Glomerular endothelial cell (primary cell): Measurements from ENCODE around the gene TOX3. TPM values are rescaled to one million over a fixed set of nuclear protein-coding genes. Genes with fewer than 3 reads are reported as not detected.

Source experiments
- DNase-seq: peaks from one replicate; pipeline ENCODE4 v3.0.0-alpha.2; 2011; ENCODE audit warnings: low read depth, low spot score; ENCODE audit errors: extremely low read depth
- total RNA-seq: library from RNA; depleted of rRNA; stranded (reverse); fragments of >200 nt; gene quantifications from 2 replicates; pipeline ENCODE4 v1.2.3, GENCODE V29; 2015

Gene TOX3
- total RNA-seq, 1 donor from 2014 or later, result not detected

DNA sequence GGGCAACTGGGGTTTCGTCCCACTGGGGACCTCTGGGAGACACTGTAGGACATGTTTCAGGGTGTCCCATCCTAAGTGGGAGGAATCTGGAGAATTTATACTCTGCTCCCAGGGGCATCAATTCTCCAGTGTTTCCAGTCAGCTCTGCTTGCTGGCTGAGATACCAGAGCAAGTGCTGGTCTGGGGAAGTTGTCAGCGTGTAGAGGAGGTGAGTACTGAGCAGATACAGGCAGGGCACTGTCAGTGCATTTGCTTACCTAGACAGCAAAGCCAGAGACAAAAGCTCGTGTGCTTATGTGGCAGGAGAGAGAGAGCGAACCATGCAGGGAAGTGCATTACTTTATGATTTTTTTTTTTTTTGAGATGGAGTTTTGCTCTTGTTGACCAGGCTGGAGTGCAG, 20.2 kb upstream of the TOX3 start:
- no peak for DNase-seq

DNA sequence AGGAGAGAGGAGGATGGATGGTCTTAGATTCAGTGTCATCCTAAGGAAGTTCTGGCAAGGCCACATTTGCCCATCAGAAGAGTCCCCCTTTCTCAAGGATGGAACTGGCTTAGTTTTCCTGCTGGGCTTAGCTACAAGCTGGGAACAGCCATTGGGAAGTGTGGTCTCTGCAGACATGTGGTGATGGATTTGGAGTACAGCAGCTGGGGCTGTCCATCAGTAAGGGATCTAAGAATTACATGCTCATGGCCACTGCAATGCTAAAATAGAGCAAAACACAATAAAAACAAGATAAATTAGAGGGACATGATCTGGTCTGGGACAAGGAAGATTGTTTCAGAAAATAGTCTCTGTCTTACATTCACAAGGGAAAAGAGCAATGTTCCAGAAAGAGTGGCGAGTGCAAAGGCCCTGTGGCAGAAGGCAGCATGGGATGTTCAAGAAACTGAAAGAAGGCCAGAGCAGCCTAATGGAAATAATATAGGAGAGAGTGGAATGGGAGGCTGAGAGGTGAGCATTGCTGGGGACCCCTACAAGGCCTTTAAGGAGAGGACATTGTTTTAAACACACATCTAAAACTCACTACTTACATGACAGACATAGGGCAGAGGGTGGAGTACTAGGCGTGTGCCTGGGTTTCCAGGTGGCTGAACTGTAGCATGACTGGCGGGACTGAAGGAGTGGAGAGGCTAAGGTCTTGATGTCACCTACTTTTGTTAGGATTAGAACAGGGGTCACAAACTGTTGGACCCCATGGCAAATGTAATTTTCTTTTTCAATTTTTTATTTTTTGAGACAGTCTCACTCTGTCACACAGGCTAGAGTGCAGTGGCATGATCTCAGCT, 17.0 kb upstream of the TOX3 start:
- DNase-seq, result no peak

DNA sequence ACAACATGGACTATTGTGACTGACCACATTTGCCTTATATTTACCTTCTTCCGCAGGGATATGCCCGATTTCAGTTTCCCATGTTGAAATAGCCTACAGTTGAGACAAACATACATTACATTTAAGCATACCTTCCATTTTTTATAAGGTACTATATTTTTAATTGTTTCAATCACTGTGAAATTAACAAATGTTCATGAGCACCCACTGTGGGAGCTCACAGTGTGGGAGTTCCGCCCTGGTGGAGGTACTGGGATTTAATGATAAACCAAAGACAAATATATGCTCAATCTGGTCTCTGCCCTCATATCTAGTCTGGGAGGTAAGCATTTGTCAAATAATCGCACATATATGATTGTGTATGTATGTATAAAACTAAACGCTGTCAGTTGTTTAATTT, 15.8 kb upstream of the TOX3 start:
- DNase-seq, result no peak

DNA sequence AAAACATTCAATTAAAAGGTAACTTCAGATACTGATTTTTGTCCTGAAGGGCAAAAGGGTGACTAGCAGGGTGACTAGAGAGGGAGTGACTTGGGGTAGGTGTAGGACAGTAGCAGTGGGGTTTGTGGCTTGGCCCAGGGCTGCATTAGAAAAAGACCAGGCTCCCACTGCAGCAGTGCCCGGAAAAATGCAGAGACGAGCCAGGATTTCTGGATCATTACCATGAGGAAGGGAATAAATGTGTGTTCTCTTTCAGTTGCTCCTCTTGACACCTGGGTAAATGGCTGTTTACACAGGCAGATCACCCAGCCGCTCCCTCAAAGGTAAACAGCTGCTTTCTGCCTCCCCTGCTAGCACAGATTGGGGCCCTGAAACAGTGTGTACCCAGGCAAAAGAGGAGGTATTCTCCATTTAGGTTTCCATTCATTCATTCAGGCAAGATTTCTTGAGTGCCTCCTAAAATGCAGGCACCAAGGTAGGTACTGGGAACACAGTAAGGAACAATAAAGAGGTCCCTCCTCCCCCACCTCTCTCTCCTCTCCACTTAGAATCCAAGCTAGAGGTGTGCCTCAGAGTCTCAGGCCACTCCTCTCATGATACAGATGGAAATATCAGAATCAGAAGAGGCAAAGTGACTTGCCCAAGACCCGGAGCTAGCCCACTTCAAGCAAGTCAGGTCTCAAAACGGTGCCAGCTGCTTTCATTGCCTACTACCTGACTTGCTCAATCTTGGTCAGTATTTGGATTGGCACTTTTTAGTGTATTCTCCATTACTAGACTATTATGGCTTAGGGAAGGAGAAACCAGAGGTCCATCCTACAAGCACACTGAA, 15.2 kb upstream of the TOX3 start:
- DNase-seq, result no peak

DNA sequence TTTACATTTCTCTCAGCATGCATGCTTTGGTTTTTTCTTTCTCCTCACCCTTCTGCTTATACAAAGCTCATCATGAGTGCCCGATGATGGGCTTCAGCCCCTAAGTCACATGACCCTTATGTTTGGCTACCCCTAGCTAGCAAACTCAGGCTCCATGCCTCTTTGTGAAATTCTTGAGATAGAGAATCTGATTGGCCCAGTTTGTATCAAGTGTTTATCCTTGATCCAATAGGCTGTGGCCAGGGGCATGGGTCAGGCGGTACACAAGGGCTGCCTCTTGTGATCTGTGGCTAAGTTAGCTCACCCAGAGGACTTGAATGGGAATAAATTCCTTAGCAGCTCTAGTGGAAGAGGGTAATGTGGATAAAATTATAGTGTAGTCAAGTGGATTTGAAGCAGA, 11.5 kb upstream of the TOX3 start:
- DNase-seq, result no peak

DNA sequence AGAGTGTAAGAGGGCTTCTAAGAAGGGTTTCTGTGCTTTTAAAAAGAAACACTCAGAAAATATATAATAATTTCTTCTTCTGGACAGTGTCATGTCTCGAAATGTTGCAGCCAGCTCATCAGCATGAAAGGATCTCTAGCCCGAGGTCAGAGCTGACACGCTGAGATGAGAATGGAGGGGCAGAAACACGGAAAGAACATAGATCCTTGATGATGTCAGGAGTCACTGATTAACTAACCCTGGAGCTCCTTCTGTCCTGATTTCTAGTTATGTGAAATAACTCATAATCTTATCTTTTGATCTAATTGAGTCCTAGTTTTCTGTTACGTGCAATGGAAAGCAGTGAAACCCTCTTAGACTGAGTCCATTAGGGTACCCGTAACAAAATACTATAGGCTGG, 10.3 kb upstream of the TOX3 start:
- DNase-seq, result no peak

DNA sequence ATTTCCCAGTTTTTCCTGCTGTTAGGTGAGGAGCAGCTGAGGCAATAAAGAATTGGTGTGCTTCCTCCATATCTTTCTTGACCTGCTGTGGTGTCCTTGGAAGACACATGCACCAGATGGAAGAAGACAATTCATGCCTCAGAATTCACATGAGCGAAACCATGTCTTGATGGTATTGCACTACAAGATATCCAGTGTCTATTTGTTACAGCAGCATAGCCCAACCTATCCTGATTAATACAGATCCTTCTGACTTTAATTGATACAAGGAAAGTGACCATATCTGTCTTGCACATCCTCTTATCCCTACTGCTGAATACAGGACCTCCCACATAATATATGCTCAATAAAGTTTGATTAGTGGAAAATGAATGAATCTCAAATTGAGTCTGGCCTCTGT, 9.1 kb upstream of the TOX3 start:
- DNase-seq, result no peak

DNA sequence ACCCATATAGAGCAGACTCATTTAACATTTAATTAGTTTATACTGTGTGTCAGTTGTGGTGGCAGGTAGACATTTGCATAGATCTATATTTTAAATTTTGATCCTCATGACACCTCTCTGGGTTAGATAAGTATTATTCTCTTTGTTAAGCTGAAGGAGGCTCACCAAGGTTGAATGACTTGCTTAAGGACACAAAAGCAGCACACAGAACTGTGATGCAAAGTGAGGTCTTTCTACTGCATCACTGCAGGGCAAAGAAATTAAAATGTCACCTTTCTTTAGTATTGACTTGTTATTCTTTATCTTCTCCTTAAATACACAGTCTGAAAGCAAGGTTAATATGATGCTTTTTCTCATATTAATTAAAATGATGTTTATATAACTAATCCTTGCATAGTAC, 8.6 kb upstream of the TOX3 start:
- DNase-seq, result no peak

DNA sequence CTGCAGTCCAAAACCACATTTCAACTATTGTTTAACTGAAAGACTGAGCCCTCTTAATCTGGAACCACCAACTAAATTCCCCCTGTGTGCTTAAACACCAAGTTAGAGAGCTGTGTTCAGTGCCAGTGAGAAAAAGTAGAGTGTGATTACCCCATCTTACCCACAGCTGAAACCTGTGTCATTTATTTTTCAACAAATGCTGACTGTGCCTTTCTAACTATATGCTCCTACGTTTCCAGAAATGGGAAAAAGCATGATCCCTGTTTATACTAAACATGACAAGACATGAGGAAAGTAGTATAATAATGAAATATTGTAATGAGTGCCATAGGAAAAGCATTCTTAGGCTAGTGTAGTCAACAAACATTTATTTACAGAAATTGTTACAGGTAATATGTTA, 7.4 kb upstream of the TOX3 start:
- no peak for DNase-seq

DNA sequence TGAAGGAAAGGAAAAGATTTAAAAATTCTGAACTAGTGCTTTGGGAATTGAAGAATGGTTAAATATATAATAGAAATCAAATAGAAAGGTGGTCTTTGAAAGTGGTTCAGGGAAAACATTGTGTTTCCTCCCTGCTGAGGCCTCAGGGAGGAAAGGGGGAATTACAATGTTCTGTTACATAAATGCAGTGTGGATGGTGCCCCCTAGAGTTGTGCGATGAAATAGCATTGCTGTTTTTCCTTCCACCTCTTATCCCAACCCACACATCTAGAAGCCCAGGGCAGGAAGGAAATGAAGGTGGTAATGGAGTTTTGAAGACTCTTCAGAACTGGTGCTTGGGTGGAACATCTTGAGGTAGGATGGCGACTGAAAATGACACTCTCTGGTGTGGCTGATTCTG, 6.4 kb upstream of the TOX3 start:
- no peak for DNase-seq

DNA sequence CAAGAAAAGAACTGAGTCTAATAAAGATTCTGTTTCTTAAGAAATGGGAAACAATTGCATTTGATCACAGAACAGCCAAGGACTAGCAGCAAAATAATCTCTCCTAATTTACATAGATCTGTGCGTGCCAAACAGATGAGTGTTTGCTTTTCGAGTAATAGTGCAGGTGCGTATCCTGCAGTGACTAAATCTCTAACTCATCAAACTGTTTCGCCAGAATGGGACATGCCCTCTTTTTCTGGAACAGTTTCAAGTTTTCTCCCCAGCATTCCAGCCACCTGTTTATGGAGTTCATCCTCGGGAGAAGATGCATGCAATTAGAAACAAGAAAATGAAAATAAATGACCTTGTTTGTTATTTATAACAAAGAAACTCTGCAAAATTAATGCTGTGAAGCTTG, 5.7 kb upstream of the TOX3 start:
- DNase-seq, result no peak

DNA sequence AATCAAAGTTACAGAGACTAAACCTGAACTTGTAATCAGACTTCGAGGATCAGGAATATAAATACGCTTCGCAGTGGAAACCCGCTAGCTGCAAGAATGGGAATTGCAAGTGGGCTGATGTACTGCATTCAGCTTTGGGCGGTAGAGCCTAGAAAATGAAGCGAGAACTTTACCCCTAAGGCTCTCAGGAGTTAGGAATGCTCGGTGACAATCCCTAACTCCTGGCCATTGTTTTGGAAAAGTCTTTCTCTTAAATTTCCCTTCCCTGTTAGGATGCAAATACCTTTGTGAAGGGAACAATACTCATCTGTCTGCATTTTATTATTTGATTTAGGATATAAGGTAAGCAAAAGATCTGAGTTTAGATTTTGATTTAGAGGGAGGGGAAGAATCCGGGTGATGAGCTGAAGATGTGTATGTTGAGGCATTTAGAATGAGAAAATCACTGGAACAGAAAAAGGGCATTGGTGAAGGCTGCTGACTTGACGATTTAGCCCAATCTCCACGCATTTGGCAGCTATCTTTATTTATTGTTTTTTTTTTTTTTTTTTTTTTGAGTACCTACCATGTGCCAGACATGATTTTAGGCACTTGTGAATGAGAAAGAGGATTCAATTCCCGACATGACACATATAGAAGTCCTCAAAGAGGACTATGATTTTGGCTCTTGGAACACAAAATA, 2.2 kb upstream of the TOX3 start:
- DNase-seq, result no peak

DNA sequence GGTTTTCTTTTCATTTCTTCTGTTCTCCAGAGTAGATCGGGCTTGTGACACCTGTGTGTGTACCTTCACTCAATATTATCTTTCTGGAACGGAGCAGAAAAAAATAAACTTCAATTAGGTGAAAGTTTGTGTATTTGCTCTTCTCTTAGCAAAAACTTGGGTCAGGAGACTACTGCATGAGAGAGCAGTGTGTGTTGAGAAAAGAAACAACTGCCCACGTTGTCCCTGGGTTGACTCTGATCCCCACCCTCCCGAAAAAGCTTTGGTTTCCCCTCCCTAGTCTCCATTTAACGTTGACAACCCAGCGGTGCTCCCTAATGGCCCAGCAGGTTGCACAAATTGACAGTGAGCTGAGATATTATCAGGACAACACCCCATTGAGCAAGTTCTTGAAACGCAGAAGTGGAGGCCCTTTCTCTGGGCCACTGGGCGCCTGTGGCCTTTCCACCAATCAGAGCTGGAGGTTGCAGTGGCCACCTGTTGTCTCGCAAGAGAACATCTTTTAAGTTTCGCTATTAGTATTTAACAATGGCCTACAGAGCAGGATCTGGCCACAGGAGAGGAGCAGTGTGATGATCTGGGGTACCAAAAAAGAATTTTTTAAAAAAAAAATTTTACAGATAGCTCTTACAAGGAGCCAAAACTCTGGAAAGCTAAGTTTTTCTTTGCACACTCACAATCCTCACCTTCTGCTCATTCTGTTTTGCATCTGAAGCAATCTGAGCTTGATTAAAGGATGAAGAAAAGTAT, 1.5 kb upstream of the TOX3 start:
- DNase-seq, result no peak

DNA sequence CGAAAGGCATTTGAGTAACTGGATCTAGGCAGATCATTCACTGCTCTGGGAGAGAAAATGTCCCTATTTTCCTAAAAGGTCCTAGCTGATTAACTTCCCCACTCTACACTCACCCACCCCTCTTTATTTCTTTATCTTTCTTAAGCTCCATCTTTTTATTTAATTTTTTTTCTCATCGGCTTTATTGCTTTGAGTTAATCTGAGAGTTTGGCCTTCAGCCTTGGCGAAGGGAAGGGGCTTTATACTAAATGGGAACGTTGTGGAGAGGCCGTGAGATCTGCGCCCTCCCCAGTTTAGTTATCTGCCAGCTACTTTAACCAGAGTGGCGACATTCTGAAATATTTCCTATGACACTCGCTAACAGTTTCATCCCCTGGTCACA, 882 bp upstream of the TOX3 start:
- DNase-seq, result no peak

DNA sequence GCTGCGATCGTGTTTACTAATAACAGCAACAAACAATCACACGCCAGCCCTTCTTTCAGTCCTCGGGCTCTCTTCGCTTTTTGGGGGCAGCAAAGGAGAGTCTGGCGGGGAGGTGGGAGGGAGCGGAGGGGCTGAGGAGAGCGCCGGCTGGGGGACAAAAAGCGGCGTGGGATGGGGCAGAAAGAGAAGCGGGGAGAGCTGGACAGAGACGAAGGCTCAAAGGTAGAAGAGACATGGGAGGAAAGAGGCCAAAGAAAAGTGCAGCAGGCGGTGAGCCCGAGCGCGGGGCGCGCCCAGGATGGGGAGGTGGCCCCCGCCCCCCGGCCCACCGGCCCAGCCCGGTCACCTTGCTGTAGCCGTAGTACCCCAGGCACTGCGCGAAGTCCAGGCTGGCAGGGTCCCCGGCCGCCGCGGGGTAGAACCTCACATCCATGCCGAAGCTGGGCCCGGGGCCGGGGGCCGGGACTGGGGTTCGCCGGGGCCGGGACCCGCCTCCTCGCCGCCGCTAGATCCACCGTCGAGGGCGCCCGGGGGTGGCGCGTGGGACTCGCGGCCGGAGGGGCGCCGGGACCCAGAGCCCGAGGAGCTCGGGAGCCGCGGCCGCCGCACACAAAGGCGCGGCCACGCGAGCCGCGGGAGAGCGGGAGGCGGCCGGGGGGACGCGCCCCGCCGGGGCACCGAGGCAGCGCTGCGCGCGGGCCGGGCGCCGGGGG, 496 bp downstream of the TOX3 start:
- DNase-seq, result no peak

DNA sequence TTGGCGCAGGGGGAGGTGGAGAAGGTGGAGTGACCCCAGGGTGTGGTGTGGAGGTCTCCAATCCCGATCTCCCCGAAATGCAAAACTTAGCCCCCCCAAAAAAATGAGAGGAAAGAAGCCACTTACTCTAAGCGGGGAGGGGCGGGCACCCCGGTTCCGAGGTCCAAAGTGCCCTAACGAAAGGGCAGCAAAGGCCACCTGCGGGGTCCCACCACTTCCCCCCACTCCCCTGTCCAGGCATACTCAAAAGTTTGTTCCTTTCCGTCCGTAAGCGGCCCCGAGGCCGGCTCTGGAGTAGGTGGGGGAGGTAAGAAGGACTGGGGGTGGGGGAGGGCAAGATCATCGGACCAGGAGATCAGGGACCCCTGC, 1.1 kb downstream of the TOX3 start:
- DNase-seq, result no peak

DNA sequence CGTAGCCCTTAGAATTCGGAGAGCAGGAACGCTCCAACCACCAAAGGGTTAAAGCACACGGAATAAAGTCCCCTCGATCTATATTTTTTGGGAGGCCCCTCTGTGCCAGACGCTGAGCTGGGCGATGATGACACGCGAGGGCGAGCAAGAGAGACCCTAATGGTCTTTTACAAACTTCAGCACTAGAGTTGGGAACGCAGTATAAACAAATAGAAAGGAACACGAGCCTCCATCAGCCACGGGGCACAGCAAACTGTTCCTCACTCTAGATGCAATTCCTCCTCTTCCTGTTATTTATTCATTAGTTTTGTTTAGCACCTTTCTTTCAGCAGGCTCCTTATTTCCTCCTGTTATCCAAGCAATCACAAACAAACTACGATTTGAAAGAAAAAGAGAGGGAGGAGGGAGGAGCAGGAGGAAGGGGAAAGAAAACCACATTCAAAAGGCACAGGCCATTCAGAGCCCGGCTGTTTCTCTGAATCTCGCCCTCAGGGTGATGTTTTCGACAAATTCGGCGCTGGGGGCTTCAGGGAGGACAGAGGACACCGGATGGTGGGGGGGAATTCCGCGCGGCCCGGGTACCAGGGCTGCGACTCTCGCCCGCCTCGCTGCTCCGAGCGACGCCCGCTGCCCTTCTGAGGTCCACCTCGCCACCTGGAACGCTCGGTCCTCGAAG, 1.6 kb downstream of the TOX3 start:
- DNase-seq, result no peak

DNA sequence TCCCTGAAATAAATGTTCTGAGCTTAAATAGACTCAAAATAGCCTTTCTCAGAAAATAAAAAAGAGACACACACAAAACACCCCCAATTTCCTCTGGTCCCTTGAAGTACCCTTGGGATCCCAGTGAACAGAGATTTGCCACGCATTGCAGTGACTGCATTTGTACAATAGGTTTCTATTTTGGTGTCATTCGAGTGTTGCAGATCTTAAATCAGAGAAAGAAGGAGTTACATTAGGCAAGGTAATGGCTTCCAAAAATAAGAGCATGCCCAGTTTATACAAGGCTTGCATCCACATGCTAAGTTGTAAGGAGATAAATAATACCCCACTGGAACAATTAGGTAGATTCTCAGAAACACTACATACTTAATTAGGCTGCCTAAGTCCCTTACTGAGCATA, 2.2 kb downstream of the TOX3 start:
- DNase-seq, result no peak

DNA sequence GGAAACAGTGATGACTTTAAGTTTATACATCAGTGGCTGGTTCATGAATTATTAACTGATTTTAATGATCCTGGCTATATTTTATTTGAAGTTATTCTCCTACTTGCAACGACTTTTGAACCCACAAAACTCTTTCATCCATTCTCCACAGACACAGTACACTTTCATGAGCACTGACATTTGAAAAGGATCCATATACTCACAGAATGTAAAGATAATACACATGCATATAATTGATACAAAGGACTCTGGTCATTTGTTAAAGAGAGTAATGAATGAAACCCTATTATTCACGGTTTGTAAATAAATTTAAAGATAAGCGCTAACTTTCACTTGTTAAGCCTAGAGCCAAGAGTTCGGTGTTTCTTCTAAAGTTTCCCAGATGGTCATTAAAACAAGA, 3.3 kb downstream of the TOX3 start:
- DNase-seq, result no peak

DNA sequence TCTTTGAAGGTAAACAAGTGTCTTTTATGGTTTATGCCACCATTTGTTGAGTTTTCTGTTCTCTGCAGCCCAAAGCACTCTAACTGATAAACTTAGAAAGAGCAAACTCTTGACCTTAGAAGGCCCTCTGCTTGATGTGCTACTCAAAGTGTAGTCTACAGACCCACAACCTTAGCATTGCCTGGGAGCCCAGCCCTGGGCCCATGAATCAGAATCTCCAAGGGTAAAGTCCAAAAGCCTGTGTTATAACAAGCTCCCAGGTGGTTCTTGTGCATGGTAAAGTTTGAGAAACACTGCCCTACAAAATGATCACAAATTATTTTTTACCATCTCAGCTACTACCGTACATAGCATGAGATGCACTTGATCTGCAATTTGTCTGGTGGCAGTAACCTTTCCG, 6.0 kb downstream of the TOX3 start:
- DNase-seq, result no peak
